ENCODE data around the gene SHC3. TPM values are rescaled to one million over a fixed set of nuclear protein-coding genes. Genes with fewer than 3 reads are reported as not detected.

Gene SHC3
- total and polyA plus RNA-seq, 2 of the 4 experiments (the other 2 are of a cell fraction): 4.5 to 13.3 TPM

DNA sequence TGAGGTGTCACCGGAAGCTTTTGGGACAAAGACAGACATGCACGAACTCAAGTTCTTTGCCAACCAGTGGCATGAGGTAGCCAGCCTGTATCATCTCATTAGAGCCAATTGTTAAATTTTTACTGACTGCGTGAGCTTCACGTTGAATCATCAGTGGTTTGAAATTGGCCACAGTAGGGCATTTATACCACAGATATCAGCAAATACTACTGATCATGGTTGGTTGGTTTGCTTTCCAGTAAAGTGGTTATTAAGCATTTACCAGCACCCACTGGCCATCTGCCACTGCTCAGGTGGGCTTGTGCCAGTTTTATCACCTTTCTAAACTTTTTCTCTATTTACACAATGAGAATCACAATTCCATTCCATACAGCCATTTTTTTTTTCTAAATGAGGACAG lies 28.4 kb upstream of the SHC3 start:
- Histone ChIP-seq H3K4ac (ENCODE audit: low read depth, low read length) (no peak overlapping the region), H3K56ac (ENCODE audit: extremely low read depth, insufficient read depth, low read length) (no peak overlapping the region), H3K9ac (ENCODE audit: low read depth, low read length) (no peak overlapping the region), H3K79me1 (ENCODE audit: low read depth in 1 of 2, low read length in 2 of 2) (no peaks in the 10 kb centered on the region), H3K4me3 (ENCODE audit: insufficient read depth, low read depth, low read length) (no peak overlapping the region), H2BK5ac (ENCODE audit: low read depth, low read length, poor library complexity, severe bottlenecking) (no peak overlapping the region), H3K23ac (ENCODE audit: low read depth, low read length) (no peak overlapping the region), H3K27me3 (ENCODE audit: control insufficient read depth, insufficient read depth, low read length) (peaks cover 9% of the 10 kb centered on the region; the same call in 1 of the 2 replicates), H2BK15ac (ENCODE audit: low read depth, low read length) (no peak overlapping the region), H3K4me2 (ENCODE audit: low read depth, low read length) (no peak overlapping the region), H3K9me3 (ENCODE audit: control insufficient read depth, insufficient read depth, low read length) (peaks cover under 1% of the 10 kb centered on the region), H4K20me1 (ENCODE audit: insufficient read depth, low read length) (no peaks in the 10 kb centered on the region), H2BK20ac (ENCODE audit: low read depth, low read length) (no peak overlapping the region), H2BK120ac (ENCODE audit: low read depth, low read length) (no peak overlapping the region), H4K5ac (ENCODE audit: low read depth, low read length) (no peak overlapping the region), H4K8ac (ENCODE audit: low read depth in 2 of 2, low read length in 2 of 2) (no peak overlapping the region), H2AFZ (replicated peaks; ENCODE audit: low read length, poor library complexity) (no peak overlapping the region), H3K9me1 (ENCODE audit: insufficient read depth, low read length) (no peaks in the 10 kb centered on the region), H2AK5ac (ENCODE audit: low read depth, low read length) (no peak overlapping the region), H3K18ac (ENCODE audit: low read depth, low read length) (no peak overlapping the region), H2AK9ac (replicated peaks; ENCODE audit: low read depth, low read length, poor library complexity) (no peak overlapping the region), H3K27ac (ENCODE audit: insufficient read depth, low read length) (no peak overlapping the region), H3K36me3 (ENCODE audit: control insufficient read depth, insufficient read depth, low read length) (no peaks in the 10 kb centered on the region), H4K91ac (ENCODE audit: insufficient read depth, low read depth, low read length) (no peak overlapping the region), H3K4me1 (ENCODE audit: control insufficient read depth, insufficient read depth, low read length) (no peaks in the 10 kb centered on the region), H3K14ac (replicated peaks; ENCODE audit: low read depth, low read length) (no peak overlapping the region)
- dilution Hi-C loops (cut with HindIII; ENCODE audit: low sequenced_read_pairs, unreplicated experiment): no loop called here
- intact Hi-C loops (cut with micrococcal nuclease): no loop called here
- DNase-seq (no peak), ATAC-seq (ENCODE audit: low read depth) (no peak)
- BruUV-seq (replicated peaks): no TSS peak
- WGBS, 2 experiments (ENCODE audit: extremely low coverage in 2 of 2, insufficient read length in 1 of 2): no CpG with 5 or more reads among the region's 4 CpGs
- ChIA-PET POLR2A (ENCODE audit: unreplicated experiment) (no interaction called here), CTCF (no interaction called here)
- in situ Hi-C loops (cut with MboI; ENCODE audit: low sequenced_read_pairs): no loop called here
- TF ChIP-seq MAZ (IDR thresholded peaks at IDR 0.05; ENCODE audit: borderline replicate concordance, low read depth, low read length) (no peak), NFE2L2 (IDR thresholded peaks at IDR 0.05; ENCODE audit: low read depth, low read length) (no peak), MXI1 (IDR thresholded peaks at IDR 0.05; ENCODE audit: borderline replicate concordance, low read depth, low read length) (no peak), BHLHE40 (IDR thresholded peaks at IDR 0.05; ENCODE audit: low read depth, low read length) (no peak), CHD1 (IDR thresholded peaks at IDR 0.05; ENCODE audit: low read depth, low read length) (no peak), POLR2A (IDR thresholded peaks at IDR 0.05; ENCODE audit: low read depth, low read length) (no peak), RAD21 (IDR thresholded peaks at IDR 0.05; ENCODE audit: low read length) (no peak), RFX5 (IDR thresholded peaks at IDR 0.05; ENCODE audit: low read depth, low read length) (no peak), SMC3 (IDR thresholded peaks at IDR 0.05; ENCODE audit: low read depth, low read length) (no peak), RCOR1 (IDR thresholded peaks at IDR 0.05; ENCODE audit: insufficient replicate concordance, low read length) (no peak)
- TF ChIP-seq, protein P1, sequence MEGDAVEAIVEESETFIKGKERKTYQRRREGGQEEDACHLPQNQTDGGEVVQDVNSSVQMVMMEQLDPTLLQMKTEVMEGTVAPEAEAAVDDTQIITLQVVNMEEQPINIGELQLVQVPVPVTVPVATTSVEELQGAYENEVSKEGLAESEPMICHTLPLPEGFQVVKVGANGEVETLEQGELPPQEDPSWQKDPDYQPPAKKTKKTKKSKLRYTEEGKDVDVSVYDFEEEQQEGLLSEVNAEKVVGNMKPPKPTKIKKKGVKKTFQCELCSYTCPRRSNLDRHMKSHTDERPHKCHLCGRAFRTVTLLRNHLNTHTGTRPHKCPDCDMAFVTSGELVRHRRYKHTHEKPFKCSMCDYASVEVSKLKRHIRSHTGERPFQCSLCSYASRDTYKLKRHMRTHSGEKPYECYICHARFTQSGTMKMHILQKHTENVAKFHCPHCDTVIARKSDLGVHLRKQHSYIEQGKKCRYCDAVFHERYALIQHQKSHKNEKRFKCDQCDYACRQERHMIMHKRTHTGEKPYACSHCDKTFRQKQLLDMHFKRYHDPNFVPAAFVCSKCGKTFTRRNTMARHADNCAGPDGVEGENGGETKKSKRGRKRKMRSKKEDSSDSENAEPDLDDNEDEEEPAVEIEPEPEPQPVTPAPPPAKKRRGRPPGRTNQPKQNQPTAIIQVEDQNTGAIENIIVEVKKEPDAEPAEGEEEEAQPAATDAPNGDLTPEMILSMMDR (conservative IDR thresholded peaks at IDR 0.05; ENCODE audit: low read depth, low read length): no peak
- TF ChIP-seq, protein P2, sequence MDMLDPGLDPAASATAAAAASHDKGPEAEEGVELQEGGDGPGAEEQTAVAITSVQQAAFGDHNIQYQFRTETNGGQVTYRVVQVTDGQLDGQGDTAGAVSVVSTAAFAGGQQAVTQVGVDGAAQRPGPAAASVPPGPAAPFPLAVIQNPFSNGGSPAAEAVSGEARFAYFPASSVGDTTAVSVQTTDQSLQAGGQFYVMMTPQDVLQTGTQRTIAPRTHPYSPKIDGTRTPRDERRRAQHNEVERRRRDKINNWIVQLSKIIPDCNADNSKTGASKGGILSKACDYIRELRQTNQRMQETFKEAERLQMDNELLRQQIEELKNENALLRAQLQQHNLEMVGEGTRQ (IDR thresholded peaks at IDR 0.05; ENCODE audit: low read depth, low read length): no peak
- TF ChIP-seq, protein P3, sequence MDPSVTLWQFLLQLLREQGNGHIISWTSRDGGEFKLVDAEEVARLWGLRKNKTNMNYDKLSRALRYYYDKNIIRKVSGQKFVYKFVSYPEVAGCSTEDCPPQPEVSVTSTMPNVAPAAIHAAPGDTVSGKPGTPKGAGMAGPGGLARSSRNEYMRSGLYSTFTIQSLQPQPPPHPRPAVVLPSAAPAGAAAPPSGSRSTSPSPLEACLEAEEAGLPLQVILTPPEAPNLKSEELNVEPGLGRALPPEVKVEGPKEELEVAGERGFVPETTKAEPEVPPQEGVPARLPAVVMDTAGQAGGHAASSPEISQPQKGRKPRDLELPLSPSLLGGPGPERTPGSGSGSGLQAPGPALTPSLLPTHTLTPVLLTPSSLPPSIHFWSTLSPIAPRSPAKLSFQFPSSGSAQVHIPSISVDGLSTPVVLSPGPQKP (IDR thresholded peaks at IDR 0.05; ENCODE audit: borderline replicate concordance, low read depth, low read length): no peak
